Stimulated activated CD4-positive, alpha-beta T cell treated with anti-CD3 and anti-CD28 coated beads, Interleukin-12 subunit alpha, Interleukin-12 subunit beta, amount 100 ng/mL, for 4 hours (primary cell): ENCODE measurements around the gene CFAP43.

Experiments
- DNase-seq: peaks from one replicate; pipeline ENCODE4 v3.0.0-alpha.2; 2020

The CFAP43 gene, protein sequence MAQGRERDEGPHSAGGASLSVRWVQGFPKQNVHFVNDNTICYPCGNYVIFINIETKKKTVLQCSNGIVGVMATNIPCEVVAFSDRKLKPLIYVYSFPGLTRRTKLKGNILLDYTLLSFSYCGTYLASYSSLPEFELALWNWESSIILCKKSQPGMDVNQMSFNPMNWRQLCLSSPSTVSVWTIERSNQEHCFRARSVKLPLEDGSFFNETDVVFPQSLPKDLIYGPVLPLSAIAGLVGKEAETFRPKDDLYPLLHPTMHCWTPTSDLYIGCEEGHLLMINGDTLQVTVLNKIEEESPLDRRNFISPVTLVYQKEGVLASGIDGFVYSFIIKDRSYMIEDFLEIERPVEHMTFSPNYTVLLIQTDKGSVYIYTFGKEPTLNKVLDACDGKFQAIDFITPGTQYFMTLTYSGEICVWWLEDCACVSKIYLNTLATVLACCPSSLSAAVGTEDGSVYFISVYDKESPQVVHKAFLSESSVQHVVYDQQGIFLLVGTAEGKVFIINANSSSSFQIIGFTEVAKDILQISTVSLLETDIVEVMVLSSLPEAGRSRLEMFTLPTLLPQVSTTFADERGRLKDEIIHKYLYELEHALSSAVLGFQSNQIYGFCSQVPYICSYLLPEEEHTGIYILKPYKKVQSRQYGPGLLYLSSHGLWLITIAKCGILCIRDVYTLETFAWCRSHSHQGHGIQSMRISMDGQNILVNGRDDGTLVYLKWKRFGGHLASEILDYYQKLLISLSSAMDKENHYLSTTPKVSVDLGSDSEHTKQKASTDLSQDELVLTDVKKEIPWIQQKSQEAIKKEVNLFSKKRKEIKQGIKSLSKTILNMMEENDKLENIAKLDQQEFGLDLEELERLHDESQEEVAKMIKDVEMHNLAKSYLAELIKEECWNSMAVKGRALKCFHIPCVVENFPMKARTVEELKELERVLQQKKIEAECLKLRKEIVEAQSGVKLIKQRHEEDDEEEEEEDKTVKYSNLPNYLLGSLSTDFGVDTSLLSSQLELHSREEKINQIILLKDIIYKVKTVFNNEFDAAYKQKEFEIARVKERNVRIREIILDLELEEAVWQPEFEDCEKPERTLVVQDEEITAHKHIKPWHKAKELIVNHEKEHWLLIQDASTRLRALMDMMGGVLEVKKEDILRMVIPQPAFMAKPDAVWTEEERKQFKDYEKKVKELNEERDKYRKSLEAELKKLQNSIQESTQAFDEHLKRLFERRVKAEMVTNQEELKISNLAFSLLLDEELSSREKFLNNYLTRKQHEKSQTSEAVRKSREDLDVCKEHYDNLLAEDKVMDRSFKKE (N-terminal part only)

DNA sequence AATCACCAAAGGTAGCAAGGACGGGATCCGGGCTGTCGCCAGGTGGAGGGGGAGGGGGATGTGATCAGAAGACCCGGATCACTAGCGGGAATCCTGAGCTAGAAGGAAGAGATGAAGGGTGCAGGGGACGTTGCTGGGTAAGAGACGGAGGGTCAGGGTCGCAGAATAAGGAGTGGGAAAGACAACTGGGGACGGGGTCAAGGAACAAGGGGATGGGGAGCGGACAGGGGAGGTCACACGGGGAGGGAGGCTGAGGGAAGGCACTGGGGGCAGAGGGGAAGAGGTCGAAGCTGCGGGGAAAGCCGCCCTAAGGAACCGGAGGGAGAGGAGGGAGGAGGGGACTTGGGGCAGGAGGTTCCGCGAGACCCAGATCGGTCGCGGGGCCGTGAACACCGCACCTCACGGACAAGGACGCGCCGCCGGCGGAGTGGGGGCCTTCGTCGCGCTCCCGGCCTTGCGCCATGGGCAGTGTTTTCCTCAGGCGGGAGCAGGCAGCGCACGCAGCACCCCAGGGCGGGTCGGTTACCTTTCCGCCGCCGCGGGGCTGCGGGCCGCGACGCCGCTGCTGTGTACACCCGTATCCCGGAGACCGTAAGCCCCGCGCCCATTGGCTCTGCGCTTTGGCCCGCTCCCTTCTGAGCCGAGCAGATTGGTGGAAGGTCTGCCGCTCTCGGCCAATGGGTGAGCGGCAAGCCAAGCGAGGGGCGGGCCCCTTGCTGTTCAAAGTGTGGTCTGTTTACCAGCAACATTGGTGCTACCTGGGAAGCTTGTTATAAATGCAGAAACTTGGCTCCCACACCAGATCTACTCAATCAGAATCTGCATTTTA lies at the start of gene CFAP43:
Gene CFAP43, minus strand, starts transcription at position 581 of the 829 bp plus-strand sequence. Its CDS starts 118 bp downstream, at position 463.
- peak; percentile 100 for DNase-seq

- DNase-seq = no peak
These were observed 49.5 kb upstream of the CFAP43 start for GRCh38 chr10:104281694-104282093.

- no peak for DNase-seq
These were observed 47.5 kb upstream of the CFAP43 start for GRCh38 chr10:104279550-104280259.

- DNase-seq = no peak
These were observed 45.6 kb upstream of the CFAP43 start for GRCh38 chr10:104277785-104278184.

- DNase-seq = no peak
These were observed 44.0 kb upstream of the CFAP43 start for GRCh38 chr10:104276192-104276591.

GRCh38 chr10:104274762-104275721 lies 42.9 kb upstream of the CFAP43 start:
- peak; percentile 56 for DNase-seq

DNA sequence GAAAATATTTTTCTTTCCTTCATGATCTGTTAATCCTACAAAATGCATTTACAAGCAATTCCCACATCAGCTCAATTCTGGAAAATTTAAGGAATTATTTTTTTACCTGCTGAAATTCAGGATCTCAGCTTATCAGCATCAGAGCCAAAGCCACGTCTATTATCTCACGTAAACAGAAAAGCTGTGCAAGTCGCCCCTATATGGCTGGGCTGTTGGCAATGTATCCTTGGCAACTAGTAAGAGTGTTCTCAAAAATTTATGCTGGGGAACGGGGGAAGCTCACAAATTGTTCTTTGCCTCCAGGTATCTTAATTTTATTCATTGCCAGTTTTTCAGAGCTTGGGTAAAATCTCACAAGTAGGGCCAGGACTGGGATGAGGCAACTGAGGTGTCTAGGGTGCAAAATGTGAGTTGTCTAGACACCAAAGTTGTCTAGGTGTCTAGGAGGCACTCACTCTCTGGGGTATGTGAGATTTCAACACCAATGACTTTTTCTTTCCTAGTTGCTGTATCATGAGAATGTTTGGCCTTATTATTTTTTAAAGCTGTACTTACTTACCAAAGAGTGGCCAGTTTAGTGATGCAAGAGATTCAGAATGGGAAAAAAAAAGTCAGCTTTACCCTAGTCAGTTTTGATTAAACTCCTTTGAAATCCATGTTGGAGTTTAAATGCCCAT lies 41.9 kb upstream of the CFAP43 start:
- DNase-seq = no peak

DNA sequence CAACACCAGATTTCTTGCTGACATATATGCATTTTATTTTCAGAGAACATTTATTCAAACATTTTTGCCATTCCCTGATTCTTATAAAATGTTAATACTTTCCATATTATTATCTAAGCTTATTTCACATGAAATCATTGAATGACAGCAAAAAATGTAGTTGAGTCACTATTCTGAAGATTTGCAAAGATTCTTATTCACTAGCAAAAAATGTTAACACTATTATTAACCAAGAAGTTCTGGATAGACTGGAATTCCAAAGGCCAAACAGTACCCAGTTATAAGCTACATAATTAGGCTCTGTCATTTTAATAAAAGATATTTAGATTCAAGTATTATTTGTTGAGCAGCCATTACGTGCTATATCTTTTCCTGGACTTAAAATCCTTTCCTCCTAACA lies 41.1 kb upstream of the CFAP43 start:
- no peak for DNase-seq

GRCh38 chr10:104268713-104269645 lies 36.8 kb upstream of the CFAP43 start, which contains the start of gene GSTO2:
Gene GSTO2, plus strand, starts transcription at chr10:104269184. Its CDS starts 5,732 bp downstream, at chr10:104274916.
- peak; percentile 96 for DNase-seq

DNA sequence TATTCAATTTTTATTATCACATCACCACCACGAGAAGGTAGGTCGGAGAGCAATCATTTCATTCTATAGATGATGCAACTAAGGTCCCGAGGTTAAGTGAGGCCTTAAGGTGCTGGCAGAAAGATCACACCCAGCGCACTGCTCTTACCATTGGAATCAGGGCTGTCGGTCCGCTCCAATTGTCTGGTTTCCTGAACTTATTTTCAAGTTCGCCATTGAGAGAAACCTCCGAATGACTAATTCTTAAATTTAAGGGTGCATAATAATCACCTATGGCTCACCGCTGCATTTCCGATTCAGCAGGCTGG lies 36.2 kb upstream of the CFAP43 start:
- DNase-seq = no peak

DNA sequence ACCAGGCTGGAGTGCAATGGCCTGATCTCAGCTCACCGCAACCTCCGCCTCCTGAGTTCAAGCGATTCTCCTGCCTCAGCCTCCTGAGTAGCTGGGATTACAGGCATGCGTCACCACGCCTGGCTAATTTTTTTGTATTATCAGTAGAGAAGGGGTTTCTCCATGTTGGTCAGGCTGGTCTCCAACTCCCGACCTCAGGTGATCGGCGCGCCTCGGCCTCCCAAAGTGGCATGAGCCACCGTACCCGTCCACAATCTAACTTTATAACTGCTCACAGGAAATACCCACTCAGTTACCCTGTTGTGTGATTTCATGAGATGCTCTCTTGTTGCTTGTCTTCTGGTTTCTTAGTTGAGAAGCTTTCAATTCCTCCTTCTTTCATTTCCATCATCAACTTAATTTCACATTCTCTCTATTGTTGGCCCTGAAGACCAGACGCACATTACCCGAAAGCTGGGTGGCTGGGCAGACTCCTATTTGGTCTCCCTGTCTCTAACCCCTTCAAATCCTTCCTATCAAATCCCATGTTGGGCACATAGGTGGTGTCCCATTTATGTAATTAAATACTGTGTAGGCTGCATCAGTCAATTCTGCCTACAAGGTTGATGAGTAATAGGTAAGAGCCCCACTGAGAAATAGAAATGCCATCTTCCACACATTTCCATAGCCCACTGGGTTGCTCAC lies 35.7 kb upstream of the CFAP43 start:
- peak; percentile 21 for DNase-seq

DNA sequence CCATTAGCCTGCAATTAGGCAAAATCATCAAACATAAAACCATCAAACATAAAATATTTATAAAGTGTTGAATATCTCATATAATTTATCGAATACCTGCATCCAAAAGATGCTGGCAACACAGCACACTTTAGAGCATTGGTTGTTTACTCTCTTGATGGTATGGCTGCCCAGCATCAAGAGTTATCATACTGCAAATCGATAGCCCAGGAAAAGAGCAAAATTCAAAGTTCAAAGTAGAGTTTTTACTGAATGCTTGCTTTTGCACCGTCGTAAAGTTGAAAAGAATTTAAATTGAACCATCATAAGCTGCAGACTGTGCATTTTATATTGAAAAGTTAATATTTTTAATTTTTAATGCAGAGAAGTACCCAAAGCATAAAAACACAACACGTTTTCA lies 32.6 kb upstream of the CFAP43 start:
- DNase-seq = no peak

- DNase-seq = no peak
These were observed 29.9 kb upstream of the CFAP43 start for GRCh38 chr10:104262055-104262454.

DNA sequence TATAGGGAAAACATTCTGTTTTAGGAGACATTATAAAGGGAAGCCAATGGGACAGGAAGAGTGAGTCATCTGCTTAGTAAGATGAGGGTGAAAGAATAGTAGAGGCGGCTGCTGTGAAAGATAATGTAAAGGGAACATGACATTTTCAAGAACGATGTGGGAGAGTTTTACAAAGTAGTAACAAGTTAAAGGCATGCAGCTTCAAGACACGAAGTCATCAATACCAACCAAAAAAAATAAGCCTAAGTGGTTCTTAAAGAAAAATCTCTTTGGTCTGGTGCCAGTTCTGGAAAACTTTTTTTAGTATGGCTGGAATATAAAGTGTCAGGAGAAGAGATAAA lies 28.6 kb upstream of the CFAP43 start:
- no peak for DNase-seq

DNA sequence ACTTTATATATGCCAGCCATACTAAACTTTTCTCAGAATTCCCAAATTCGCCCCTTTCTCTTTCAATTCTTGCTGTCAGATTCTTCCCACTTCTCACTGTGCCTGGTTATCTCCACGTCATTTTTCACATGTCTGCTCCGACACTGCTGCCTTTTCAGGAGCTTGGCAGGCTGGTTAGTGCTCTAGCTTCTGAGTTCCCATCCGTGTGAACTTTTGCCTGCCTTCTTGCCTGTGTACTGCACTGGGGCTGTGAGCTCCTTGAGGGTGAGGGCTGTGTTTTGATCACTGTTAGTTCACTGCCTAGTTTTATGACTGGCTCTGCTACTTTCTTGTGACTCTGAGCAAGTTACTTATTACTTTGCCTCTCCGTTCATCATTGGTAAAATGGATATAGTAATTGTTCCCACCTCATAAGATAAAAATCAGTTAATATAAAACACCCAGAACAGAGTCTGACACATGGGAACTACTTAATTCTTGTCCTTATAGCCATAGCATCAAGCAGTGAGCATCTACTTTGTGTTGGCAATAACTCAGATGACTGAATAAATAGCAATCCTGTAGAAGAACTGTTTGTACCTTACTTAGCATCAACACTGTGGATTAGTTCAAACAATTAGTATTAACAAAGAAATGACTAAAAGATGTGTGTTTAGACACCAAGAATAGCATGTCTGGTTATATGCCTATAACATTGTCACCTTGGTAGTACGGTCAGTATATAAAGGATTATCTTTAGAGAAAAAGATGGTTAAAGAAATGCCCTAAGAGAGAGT lies 28.0 kb upstream of the CFAP43 start:
- no peak for DNase-seq

DNA sequence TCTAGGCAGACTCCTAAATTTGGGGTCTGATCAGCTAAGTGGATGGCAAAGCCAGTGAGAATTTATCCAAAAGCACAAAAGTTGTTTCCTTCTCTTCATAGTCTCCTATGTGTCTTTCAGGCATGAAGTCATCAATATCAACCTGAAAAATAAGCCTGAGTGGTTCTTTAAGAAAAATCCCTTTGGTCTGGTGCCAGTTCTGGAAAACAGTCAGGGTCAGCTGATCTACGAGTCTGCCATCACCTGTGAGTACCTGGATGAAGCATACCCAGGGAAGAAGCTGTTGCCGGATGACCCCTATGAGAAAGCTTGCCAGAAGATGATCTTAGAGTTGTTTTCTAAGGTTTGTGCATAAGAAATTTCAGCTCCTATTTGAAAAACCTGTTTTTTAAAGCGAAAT lies 27.3 kb upstream of the CFAP43 start:
- no peak for DNase-seq

DNA sequence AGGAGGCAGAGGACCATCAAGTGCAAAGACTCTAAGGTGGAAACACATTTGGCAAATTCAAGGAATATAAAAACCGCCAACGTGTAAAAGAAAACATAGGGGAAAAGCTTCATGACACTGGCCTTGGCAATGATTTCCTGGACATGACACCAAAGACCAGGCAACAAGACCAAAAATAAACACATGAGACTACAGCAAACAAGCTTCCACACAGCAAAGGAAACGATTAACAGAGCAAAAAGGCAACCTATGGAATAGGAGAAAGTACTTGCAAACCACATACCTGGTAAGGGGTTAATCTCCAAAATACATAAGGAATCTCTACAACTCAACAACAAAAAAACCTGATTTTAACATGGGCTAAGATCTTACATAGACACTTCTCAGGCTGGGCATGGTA lies 26.0 kb upstream of the CFAP43 start:
- no peak for DNase-seq
